Suprapubic skin (tissue), 3 donors: Measurements from ENCODE around the gene FAM81A.

ENCODE experiments used
- POLR2A ChIP-seq, 2 donors: fragments of 450-650 bp; IDR thresholded peaks; one replicate each; pipeline ENCODE4 v1.6.1; 2017; ENCODE audit warnings: antibody characterized with exemption in 2 of 2, mild to moderate bottlenecking in 2 of 2, moderate library complexity in 2 of 2
- TF ChIP-seq, protein P1 (sequence below), 2 donors: fragments of 200-600 bp in 1 of 2; fragments of 450-650 bp in 1 of 2; sonication (generic) in 1 of 2; IDR thresholded peaks; one replicate each; pipeline ENCODE4 v1.5.1; 2016 to 2019; ENCODE audit warnings: antibody characterized with exemption in 2 of 2, mild to moderate bottlenecking in 1 of 2, moderate library complexity in 1 of 2

- TF ChIP-seq, protein P1, sequence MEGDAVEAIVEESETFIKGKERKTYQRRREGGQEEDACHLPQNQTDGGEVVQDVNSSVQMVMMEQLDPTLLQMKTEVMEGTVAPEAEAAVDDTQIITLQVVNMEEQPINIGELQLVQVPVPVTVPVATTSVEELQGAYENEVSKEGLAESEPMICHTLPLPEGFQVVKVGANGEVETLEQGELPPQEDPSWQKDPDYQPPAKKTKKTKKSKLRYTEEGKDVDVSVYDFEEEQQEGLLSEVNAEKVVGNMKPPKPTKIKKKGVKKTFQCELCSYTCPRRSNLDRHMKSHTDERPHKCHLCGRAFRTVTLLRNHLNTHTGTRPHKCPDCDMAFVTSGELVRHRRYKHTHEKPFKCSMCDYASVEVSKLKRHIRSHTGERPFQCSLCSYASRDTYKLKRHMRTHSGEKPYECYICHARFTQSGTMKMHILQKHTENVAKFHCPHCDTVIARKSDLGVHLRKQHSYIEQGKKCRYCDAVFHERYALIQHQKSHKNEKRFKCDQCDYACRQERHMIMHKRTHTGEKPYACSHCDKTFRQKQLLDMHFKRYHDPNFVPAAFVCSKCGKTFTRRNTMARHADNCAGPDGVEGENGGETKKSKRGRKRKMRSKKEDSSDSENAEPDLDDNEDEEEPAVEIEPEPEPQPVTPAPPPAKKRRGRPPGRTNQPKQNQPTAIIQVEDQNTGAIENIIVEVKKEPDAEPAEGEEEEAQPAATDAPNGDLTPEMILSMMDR (IDR thresholded peaks at IDR 0.05) = no peak
- TF ChIP-seq POLR2A (IDR thresholded peaks at IDR 0.05) = no peak
These were observed 99.4 kb downstream of the FAM81A start for GRCh38 chr15:59537403-59537802.
